HCT116 (cell line): ENCODE measurements around the gene MINAR1. TPM values are rescaled to one million over a fixed set of nuclear protein-coding genes. Genes with fewer than 3 reads are reported as not detected.

ENCODE experiments used
- ATAC-seq: fragments of 200-7000 bp; cut with Tn5 transposase; 2 replicates; pipeline ENCODE4 v1.9.1; 2020; ENCODE audit warnings: mild to moderate bottlenecking, moderate library complexity
- BruUV-seq: library from RNA; stranded (reverse); fragments of 400-500 nt; replicated peaks from 2 replicates; lab custom pipeline; 2021; lab: Mats Ljungman, UMichigan
- CTCF ChIA-PET: fragments of 300-600 bp; sonication (Branson Sonifier 250); formaldehyde crosslinking; loops from one replicate; lab custom pipeline; 2021; ENCODE audit warnings: antibody characterized with exemption; lab: Charles Lee
- POLR2A ChIA-PET: fragments of 300-600, 350-600 bp; sonication (Branson Sonifier 250); formaldehyde crosslinking; loops from one replicate; lab custom pipeline; 2021; ENCODE audit warnings: antibody characterized with exemption; lab: Charles Lee
- RAD21 ChIA-PET, 2 experiments: fragments of 300-600 bp; sonication (Branson Sonifier 250); formaldehyde crosslinking; loops; one replicate each; lab custom pipeline; 2023; ENCODE audit warnings: low total read pairs in 2 of 2; ENCODE audit not compliant: uncharacterized antibody in 2 of 2, unreplicated experiment in 2 of 2, low non-redundant PET in 1 of 2; lab: Charles Lee
- DNase-seq: peaks from one replicate; pipeline ENCODE4 v3.0.0-alpha.2; 2010; ENCODE audit warnings: low read depth, low spot score
- H2AFZ ChIP-seq: fragments of 200-600 bp; shearing (Covaris generic), sonication (generic); 2 replicates; pipeline ENCODE4 v1.6.1; 2017; ENCODE audit warnings: low read depth, mixed run types, mixed read lengths, antibody characterized with exemption, low read length; ENCODE audit not compliant: poor library complexity, severe bottlenecking
- H3K27ac ChIP-seq: 2 replicates; pipeline ENCODE4 v1.5.1; 2012; ENCODE audit warnings: low read depth, low read length
- H3K27me3 ChIP-seq: fragments of 200-600 bp; sonication (generic); 2 replicates; pipeline ENCODE4 v1.6.1; 2016; ENCODE audit warnings: mixed run types, low read length, mixed read lengths; ENCODE audit not compliant: insufficient read depth
- H3K36me3 ChIP-seq, 2 experiments: fragments of 200-500 bp in 1 of 2; fragments of 200-600 bp in 1 of 2; sonication (Bioruptor generic) in 1 of 2; sonication (generic) in 1 of 2; 2 replicates each; pipeline versions ENCODE4 v1.5.1 to v1.6.1; 2014 to 2016; ENCODE audit warnings: low read length in 2 of 2, inconsistent platforms in 1 of 2, mixed read lengths in 1 of 2, mixed run types in 1 of 2; ENCODE audit not compliant: insufficient read depth in 2 of 2, control insufficient read depth in 1 of 2
- H3K4me1 ChIP-seq, 2 experiments: fragments of 200-600 bp in 1 of 2; sonication (generic) in 1 of 2; 2 replicates each; pipeline versions ENCODE4 v1.5.1 to v1.6.1; 2012 to 2017; ENCODE audit warnings: low read length in 2 of 2, inconsistent platforms in 1 of 2, mild to moderate bottlenecking in 1 of 2, mixed read lengths in 1 of 2, mixed run types in 1 of 2, moderate library complexity in 1 of 2; ENCODE audit not compliant: insufficient read depth in 2 of 2, control insufficient read depth in 1 of 2
- H3K4me2 ChIP-seq: fragments of 200-600 bp; sonication (generic); 2 replicates; pipeline ENCODE4 v1.6.1; 2017; ENCODE audit warnings: mixed run types, low read length, mixed read lengths
- H3K4me3 ChIP-seq, 2 experiments: fragments of 200-600 bp in 1 of 2; sonication (generic) in 1 of 2; replicated peaks in 1 of 2; 2 replicates each; pipeline ENCODE4 v1.5.1; 2011 to 2016; ENCODE audit warnings: low read length in 2 of 2, control low read depth in 1 of 2, low read depth in 1 of 2, mild to moderate bottlenecking in 1 of 2, mixed read lengths in 1 of 2, mixed run types in 1 of 2
- H3K79me2 ChIP-seq: fragments of 200-600 bp; sonication (generic); 2 replicates; pipeline ENCODE4 v1.6.1; 2017; ENCODE audit warnings: mild to moderate bottlenecking, mixed run types, low read length, moderate library complexity, mixed read lengths; ENCODE audit not compliant: insufficient read depth
- H3K9ac ChIP-seq: fragments of 200-600 bp; sonication (generic); 2 replicates; pipeline ENCODE4 v1.6.1; 2016; ENCODE audit warnings: low read length, mixed read lengths
- H3K9me2 ChIP-seq: fragments of 200-600 bp; sonication (generic), shearing (Covaris generic); 2 replicates; pipeline ENCODE4 v1.6.1; 2017; ENCODE audit warnings: mixed run types, mild to moderate bottlenecking, moderate library complexity; ENCODE audit not compliant: insufficient read depth
- H3K9me3 ChIP-seq, 2 experiments: fragments of 200-500 bp in 1 of 2; fragments of 200-600 bp in 1 of 2; sonication (Bioruptor generic) in 1 of 2; sonication (generic) in 1 of 2; 2 replicates each; pipeline ENCODE4 v1.6.1; 2014 to 2017; ENCODE audit warnings: low read length in 2 of 2, mixed read lengths in 2 of 2, inconsistent platforms in 1 of 2, low read depth in 1 of 2, mild to moderate bottlenecking in 1 of 2, mixed run types in 1 of 2, moderate library complexity in 1 of 2; ENCODE audit not compliant: control insufficient read depth in 1 of 2, insufficient read depth in 1 of 2
- H4K20me1 ChIP-seq: fragments of 200-600 bp; sonication (generic), shearing (Covaris generic); 2 replicates; pipeline ENCODE4 v1.6.1; 2017; ENCODE audit warnings: mixed run types, mild to moderate bottlenecking, moderate library complexity; ENCODE audit not compliant: insufficient read depth
- ATF3 ChIP-seq: IDR thresholded peaks from 2 replicates; pipeline ENCODE4 v1.6.1; 2012
- CBX3 ChIP-seq: IDR thresholded peaks from 2 replicates; pipeline ENCODE4 v1.6.1; 2012; ENCODE audit warnings: low read depth
- CEBPB ChIP-seq: IDR thresholded peaks from 2 replicates; pipeline ENCODE4 v1.6.1; 2012; ENCODE audit warnings: low read depth
- CTCF ChIP-seq, 3 experiments: fragments of 200-600 bp in 1 of 3; sonication (generic) in 1 of 3; IDR thresholded peaks in 2 of 3; conservative IDR thresholded peaks in 1 of 3; 2 replicates each; pipeline ENCODE4 v1.5.1; 2012 to 2017; ENCODE audit warnings: low read depth in 2 of 3, low read length in 2 of 3, antibody characterized with exemption in 1 of 3, borderline replicate concordance in 1 of 3, control low read depth in 1 of 3, mild to moderate bottlenecking in 1 of 3, mixed read lengths in 1 of 3, mixed run types in 1 of 3, moderate library complexity in 1 of 3; ENCODE audit not compliant: insufficient read depth in 1 of 3
- EGR1 ChIP-seq: IDR thresholded peaks from 2 replicates; pipeline ENCODE4 v1.6.1; 2012; ENCODE audit warnings: low read depth
- ELF1 ChIP-seq: IDR thresholded peaks from 2 replicates; pipeline ENCODE4 v1.6.1; 2012; ENCODE audit warnings: low read depth, borderline replicate concordance
- JUND ChIP-seq: IDR thresholded peaks from 2 replicates; pipeline ENCODE4 v1.6.1; 2012
- POLR2AphosphoS5 ChIP-seq: IDR thresholded peaks from 2 replicates; pipeline ENCODE4 v1.6.1; 2011; ENCODE audit warnings: mild to moderate bottlenecking, low read depth, low read length, moderate library complexity
- SRF ChIP-seq: IDR thresholded peaks from 2 replicates; pipeline ENCODE4 v1.6.1; 2012; ENCODE audit warnings: low read depth
- TCF7L2 ChIP-seq: IDR thresholded peaks from 2 replicates; pipeline ENCODE4 v1.7.0; 2011; ENCODE audit warnings: borderline replicate concordance, inconsistent platforms; ENCODE audit not compliant: insufficient read depth, insufficient read length; ENCODE audit errors: extremely low read depth
- YY1 ChIP-seq: IDR thresholded peaks from 2 replicates; pipeline ENCODE4 v1.6.1; 2011; ENCODE audit warnings: low read length, low read depth, moderate library complexity, mild to moderate bottlenecking; ENCODE audit not compliant: insufficient replicate concordance; ENCODE audit errors: extremely low read depth
- intact Hi-C: fragments of 100-400 bp; cut with micrococcal nuclease; formaldehyde crosslinking; loops from 2 replicates; pipeline ENCODE4 v1.10.0; 2022
- total RNA-seq: library from RNA; stranded (reverse); gene quantifications from one replicate; pipeline ENCODE4 v1.2.1, GENCODE V29; 2021; ENCODE audit not compliant: unreplicated experiment

The MINAR1 gene
- total RNA-seq, 1 experiment from 2014 or later: 1.9 TPM

- TF ChIP-seq JUND (no peak), YY1 (no peak), EGR1 (no peak), CBX3 (no peak)
Observed at GRCh38 chr15:79433276-79433990, 1.3 kb downstream of the MINAR1 start (continued).

GRCh38 chr15:79434361-79434760 lies 2.2 kb downstream of the MINAR1 start:
- ChIA-PET POLR2A (no interaction called here), RAD21 (no interaction called here), CTCF (interaction anchor here (1.4 kb wide), 1 partner anchor 162 kb away, joined by 3 read pairs; no protein-coding TSS in a partner anchor)
- Histone ChIP-seq H3K27ac (no peak overlapping the region), H3K4me1 (no peaks in the 10 kb centered on the region), H2AFZ (no peak overlapping the region), H3K9me2 (no peaks in the 10 kb centered on the region), H3K4me2 (no peak overlapping the region), H3K4me3 (no peak overlapping the region), H3K36me3 (no peaks in the 10 kb centered on the region), H4K20me1 (no peaks in the 10 kb centered on the region), H3K9me3 (no peaks in the 10 kb centered on the region), H3K9ac (no peak overlapping the region), H3K27me3 (no peaks in the 10 kb centered on the region), H3K79me2 (no peaks in the 10 kb centered on the region)
- DNase-seq: no peak
- ATAC-seq: no peak
- BruUV-seq: no TSS peak
- no peak for TF ChIP-seq CEBPB
- TF ChIP-seq CBX3: no peak
- TF ChIP-seq ATF3: no peak
- TF ChIP-seq CTCF (IDR thresholded peaks at IDR 0.05 in 2 of 3, conservative IDR thresholded peaks at IDR 0.05 in 1 of 3; ENCODE audit: borderline replicate concordance in 1 of 3, insufficient read depth in 1 of 3, low read depth in 2 of 3, low read length in 2 of 3): no peak
- no peak for TF ChIP-seq EGR1
- TF ChIP-seq ELF1: no peak
- no peak for TF ChIP-seq TCF7L2
- TF ChIP-seq SRF: no peak
- no peak for TF ChIP-seq POLR2AphosphoS5
- intact Hi-C loops: no loop called here
